KMS-11 (cell line): ENCODE measurements around the gene ECE1.
"Not testable (repeated sequence)": the region's sequence is repeated elsewhere in the genome, so short reads cannot be mapped to it uniquely, and the experiment has no call there.

Experiments
- H2AFZ ChIP-seq: fragments of 200-600 bp; sonication (generic); 2 replicates; pipeline ENCODE4 v1.6.1; 2016; ENCODE audit warnings: antibody characterized with exemption, mixed run types, low read depth
- H3K27ac ChIP-seq: fragments of 200-600 bp; sonication (generic); 2 replicates; pipeline ENCODE4 v1.6.1; 2016; ENCODE audit warnings: mild to moderate bottlenecking, mixed run types
- H3K27me3 ChIP-seq: fragments of 200-600 bp; sonication (generic); 2 replicates; pipeline ENCODE4 v1.6.1; 2017; ENCODE audit warnings: mild to moderate bottlenecking, low read depth, mixed run types, moderate library complexity; ENCODE audit not compliant: insufficient read depth
- H3K36me3 ChIP-seq: fragments of 200-600 bp; sonication (generic); 2 replicates; pipeline ENCODE4 v1.6.1; 2017; ENCODE audit warnings: mild to moderate bottlenecking, mixed run types; ENCODE audit not compliant: insufficient read depth
- H3K4me1 ChIP-seq: fragments of 200-600 bp; sonication (generic); 2 replicates; pipeline ENCODE4 v1.6.1; 2016; ENCODE audit warnings: mild to moderate bottlenecking, low read depth, mixed run types; ENCODE audit not compliant: poor library complexity, severe bottlenecking
- H3K4me2 ChIP-seq: fragments of 200-600 bp; sonication (generic); 2 replicates; pipeline ENCODE4 v1.7.0; 2016; ENCODE audit warnings: mild to moderate bottlenecking, mixed run types
- H3K4me3 ChIP-seq: fragments of 200-600 bp; sonication (generic); IDR thresholded peaks from 2 replicates; pipeline ENCODE4 v1.6.1; 2017; ENCODE audit warnings: low read depth, low read length, mixed read lengths; ENCODE audit not compliant: insufficient read depth
- H3K79me2 ChIP-seq: fragments of 200-600 bp; sonication (generic); 2 replicates; pipeline ENCODE4 v1.6.1; 2016; ENCODE audit warnings: low read depth, mixed run types; ENCODE audit not compliant: insufficient read depth
- H3K9ac ChIP-seq: fragments of 200-600 bp; sonication (generic); 2 replicates; pipeline ENCODE4 v1.6.1; 2016; ENCODE audit warnings: mild to moderate bottlenecking, mixed run types
- H4K20me1 ChIP-seq: fragments of 200-600 bp; sonication (generic); 2 replicates; pipeline ENCODE4 v1.6.1; 2016; ENCODE audit warnings: mild to moderate bottlenecking, mixed run types; ENCODE audit not compliant: insufficient read depth
- CTCF ChIP-seq: fragments of 200-600 bp; sonication (generic); conservative IDR thresholded peaks from 2 replicates; pipeline ENCODE4 v1.6.1; 2017; ENCODE audit warnings: low read depth, mild to moderate bottlenecking, antibody characterized with exemption, low read length, moderate library complexity, mixed read lengths

Gene ECE1

GRCh38 chr1:21289127-21289526 lies 1.1 kb downstream of the ECE1 start:
- no peak overlapping the region; the same call in 1 of the 2 replicates for H3K9ac ChIP-seq
- no peaks in the 10 kb centered on the region for H3K27me3 ChIP-seq
- peak overlapping the region; percentile 37; the same call in 1 of the 2 replicates for H2AFZ ChIP-seq
- no peak for TF ChIP-seq CTCF
- H3K36me3 ChIP-seq = no peaks in the 10 kb centered on the region
- H3K79me2 ChIP-seq = no peaks in the 10 kb centered on the region
- H3K27ac ChIP-seq = no peak overlapping the region
- H3K4me1 ChIP-seq = peaks cover 52% of the 10 kb centered on the region
- H3K4me3 ChIP-seq = no peak overlapping the region
- no peaks in the 10 kb centered on the region for H4K20me1 ChIP-seq
- H3K4me2 ChIP-seq = peak overlapping the region; percentile 36; the same call in 1 of the 2 replicates

- Histone ChIP-seq H3K4me1 (peaks cover 40% of the 10 kb centered on the region), H2AFZ (no peak overlapping the region), H4K20me1 (no peaks in the 10 kb centered on the region), H3K27ac (no peak overlapping the region), H3K79me2 (no peaks in the 10 kb centered on the region), H3K4me2 (no peak overlapping the region), H3K27me3 (no peaks in the 10 kb centered on the region), H3K4me3 (no peak overlapping the region), H3K36me3 (no peaks in the 10 kb centered on the region), H3K9ac (no peak overlapping the region)
- no peak for TF ChIP-seq CTCF
Measured at GRCh38 chr1:21287905-21288514, 2.3 kb downstream of the ECE1 start.

GRCh38 chr1:21285386-21285785 lies 4.9 kb downstream of the ECE1 start:
- H3K4me3 ChIP-seq, H3K36me3 ChIP-seq, H3K27ac ChIP-seq, H3K4me2 ChIP-seq, H2AFZ ChIP-seq, H3K9ac ChIP-seq, H3K27me3 ChIP-seq, H3K79me2 ChIP-seq, H4K20me1 ChIP-seq: not testable (repeated sequence)
- H3K4me1 ChIP-seq = peaks cover 14% of the 10 kb centered on the region

- no peak for TF ChIP-seq CTCF
- no peak overlapping the region for H3K27ac ChIP-seq
Measured at GRCh38 chr1:21285055-21285372, 5.2 kb downstream of the ECE1 start.

GRCh38 chr1:21284206-21285054 lies 5.8 kb downstream of the ECE1 start:
- Histone ChIP-seq H3K27me3 (no peaks in the 10 kb centered on the region), H3K36me3 (no peaks in the 10 kb centered on the region), H3K4me2 (no peak overlapping the region), H4K20me1 (no peaks in the 10 kb centered on the region), H3K79me2 (no peaks in the 10 kb centered on the region), H3K4me1 (peaks cover 14% of the 10 kb centered on the region), H3K4me3 (no peak overlapping the region), H3K27ac (no peak overlapping the region), H3K9ac (no peak overlapping the region), H2AFZ (no peak overlapping the region)
- TF ChIP-seq CTCF = no peak

More at GRCh38 chr1:21285055-21285372, 5.2 kb downstream of the ECE1 start:
- no peaks in the 10 kb centered on the region for H3K79me2 ChIP-seq
- H4K20me1 ChIP-seq = no peaks in the 10 kb centered on the region
- H3K4me2 ChIP-seq = no peak overlapping the region
- no peak overlapping the region for H3K9ac ChIP-seq
- no peak overlapping the region for H2AFZ ChIP-seq
- H3K36me3 ChIP-seq = no peaks in the 10 kb centered on the region
- H3K4me1 ChIP-seq = peaks cover 14% of the 10 kb centered on the region
- H3K4me3 ChIP-seq = no peak overlapping the region
- H3K27me3 ChIP-seq = no peaks in the 10 kb centered on the region
